PC-3 (cell line): ENCODE measurements around the gene FAH.
A peak's percentile ranks its signal among the peaks of the same experiment; 100 is the strongest.

Source experiments
- CTCF ChIP-seq: fragments of 300-600 bp; sonication (generic); conservative IDR thresholded peaks from 2 replicates; pipeline ENCODE4 v1.5.1; 2017; ENCODE audit warnings: antibody characterized with exemption, low read depth, mild to moderate bottlenecking, low read length
- EZH2phosphoT487 ChIP-seq: fragments of 300-600 bp; sonication (generic); IDR thresholded peaks from 2 replicates; pipeline ENCODE4 v1.6.1; 2018; ENCODE audit warnings: mild to moderate bottlenecking, antibody characterized with exemption, low read length, borderline replicate concordance

GRCh38 chr15:80183886-80184285 is 31.1 kb downstream of the FAH start:
- TF ChIP-seq CTCF = peak; percentile 40; the same call in 1 of the 2 replicates
- no peak for TF ChIP-seq EZH2phosphoT487
